ENCODE measurements around the gene OGT.

OGT gene

DNA sequence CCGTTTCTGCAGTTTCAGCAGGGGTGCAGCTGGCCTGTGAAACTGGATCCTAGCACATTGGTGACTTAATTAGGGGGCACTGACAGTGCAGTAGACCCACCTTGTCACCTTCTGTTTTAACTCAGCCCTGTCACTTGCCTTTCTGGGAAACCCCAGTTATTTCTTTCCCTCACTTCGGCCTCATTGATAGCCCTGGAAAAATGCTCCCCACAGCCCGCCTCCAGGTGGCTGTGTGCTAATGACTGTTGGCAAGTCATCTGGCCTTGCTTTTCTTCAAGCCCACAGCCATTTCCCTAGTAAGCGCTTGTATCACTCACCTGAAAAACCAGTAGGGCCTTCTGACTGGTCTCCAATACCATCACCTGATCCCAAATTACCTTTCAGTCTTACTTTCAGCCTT is 82.2 kb downstream of the OGT start:
- Histone ChIP-seq H3K4me1 (no peaks in the 10 kb centered on the region), H3K4me3 (ENCODE audit: low read depth, low read length) (no peak overlapping the region), H3K9me3 (no peaks in the 10 kb centered on the region), H3K36me3 (no peaks in the 10 kb centered on the region), H3K27me3 (no peaks in the 10 kb centered on the region)
- no peak for DNase-seq
- TF ChIP-seq, protein P1, sequence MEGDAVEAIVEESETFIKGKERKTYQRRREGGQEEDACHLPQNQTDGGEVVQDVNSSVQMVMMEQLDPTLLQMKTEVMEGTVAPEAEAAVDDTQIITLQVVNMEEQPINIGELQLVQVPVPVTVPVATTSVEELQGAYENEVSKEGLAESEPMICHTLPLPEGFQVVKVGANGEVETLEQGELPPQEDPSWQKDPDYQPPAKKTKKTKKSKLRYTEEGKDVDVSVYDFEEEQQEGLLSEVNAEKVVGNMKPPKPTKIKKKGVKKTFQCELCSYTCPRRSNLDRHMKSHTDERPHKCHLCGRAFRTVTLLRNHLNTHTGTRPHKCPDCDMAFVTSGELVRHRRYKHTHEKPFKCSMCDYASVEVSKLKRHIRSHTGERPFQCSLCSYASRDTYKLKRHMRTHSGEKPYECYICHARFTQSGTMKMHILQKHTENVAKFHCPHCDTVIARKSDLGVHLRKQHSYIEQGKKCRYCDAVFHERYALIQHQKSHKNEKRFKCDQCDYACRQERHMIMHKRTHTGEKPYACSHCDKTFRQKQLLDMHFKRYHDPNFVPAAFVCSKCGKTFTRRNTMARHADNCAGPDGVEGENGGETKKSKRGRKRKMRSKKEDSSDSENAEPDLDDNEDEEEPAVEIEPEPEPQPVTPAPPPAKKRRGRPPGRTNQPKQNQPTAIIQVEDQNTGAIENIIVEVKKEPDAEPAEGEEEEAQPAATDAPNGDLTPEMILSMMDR (IDR thresholded peaks at IDR 0.05; ENCODE audit: low read depth, low read length), result no peak

DNA sequence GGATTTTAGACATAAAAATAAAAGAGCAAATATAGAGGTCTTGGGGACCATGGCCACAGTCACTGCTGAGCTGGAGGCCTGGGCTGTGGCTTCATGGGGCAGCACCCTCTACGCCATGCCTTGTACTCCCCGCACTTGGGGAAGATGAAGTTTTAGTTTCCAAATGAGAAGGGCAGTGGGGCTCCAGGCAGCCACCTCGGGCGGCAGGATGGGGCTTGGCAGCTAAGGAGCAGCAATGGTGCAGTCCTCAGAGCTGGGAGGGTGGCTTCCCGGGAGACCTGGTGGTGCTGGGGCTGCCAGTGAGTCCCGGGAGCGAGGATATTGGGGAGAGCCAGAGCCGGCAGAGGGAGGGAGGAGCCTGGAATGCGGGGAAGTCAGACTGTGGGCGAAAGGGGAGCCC is 83.0 kb downstream of the OGT start:
- TF ChIP-seq, protein P1 (IDR thresholded peaks at IDR 0.05; ENCODE audit: low read depth, low read length), result no peak
- Histone ChIP-seq H3K4me1 (no peaks in the 10 kb centered on the region), H3K27me3 (no peaks in the 10 kb centered on the region), H3K4me3 (ENCODE audit: low read depth, low read length) (no peak overlapping the region), H3K9me3 (no peaks in the 10 kb centered on the region), H3K36me3 (no peaks in the 10 kb centered on the region)
- DNase-seq, result no peak

DNA sequence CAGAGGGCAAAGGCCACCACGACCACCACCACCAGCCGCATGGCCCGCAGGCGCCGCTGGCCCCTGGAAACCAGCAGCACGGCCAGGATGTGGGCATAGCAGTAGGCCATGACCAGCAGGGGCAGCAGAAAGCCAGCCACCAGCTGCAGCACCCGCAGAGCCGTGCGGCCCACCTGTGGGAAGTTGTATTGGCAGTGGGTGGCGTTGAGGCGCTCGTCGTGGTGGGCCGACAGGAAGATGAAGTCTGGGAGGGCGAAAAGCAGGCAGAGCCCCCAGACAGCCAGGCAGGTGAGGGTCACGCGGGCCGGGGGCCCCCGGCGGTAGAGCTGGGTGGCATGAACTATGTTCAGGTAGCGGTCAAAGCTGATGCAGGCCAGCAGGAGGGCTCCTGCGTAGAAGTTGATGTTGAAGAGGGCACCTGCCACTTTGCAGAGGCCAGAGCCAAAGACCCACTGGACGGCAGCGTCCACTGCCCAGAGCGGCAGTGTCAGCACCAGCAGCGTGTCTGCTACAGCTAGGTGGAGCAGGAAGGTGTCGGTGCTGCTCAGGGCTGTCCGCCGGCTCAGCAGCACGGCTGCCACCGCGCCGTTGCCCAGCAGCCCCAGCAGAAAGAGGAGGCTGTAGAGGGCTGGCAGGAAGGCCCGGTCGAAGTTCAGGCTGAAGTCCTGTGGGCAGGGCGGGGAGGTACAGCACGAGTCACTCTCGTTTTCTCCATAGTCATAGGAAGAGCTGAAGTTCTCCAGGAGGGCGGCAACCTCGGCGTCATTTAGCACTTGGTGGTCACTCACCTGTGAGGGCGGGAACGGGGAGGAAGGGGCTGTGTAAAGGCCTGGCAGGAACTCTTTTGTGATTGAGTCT is 84.0 kb downstream of the OGT start:
- H3K9me3 ChIP-seq, result no peaks in the 10 kb centered on the region
- DNase-seq, result no peak
- TF ChIP-seq, protein P1 (IDR thresholded peaks at IDR 0.05; ENCODE audit: low read depth, low read length), result no peak

DNA sequence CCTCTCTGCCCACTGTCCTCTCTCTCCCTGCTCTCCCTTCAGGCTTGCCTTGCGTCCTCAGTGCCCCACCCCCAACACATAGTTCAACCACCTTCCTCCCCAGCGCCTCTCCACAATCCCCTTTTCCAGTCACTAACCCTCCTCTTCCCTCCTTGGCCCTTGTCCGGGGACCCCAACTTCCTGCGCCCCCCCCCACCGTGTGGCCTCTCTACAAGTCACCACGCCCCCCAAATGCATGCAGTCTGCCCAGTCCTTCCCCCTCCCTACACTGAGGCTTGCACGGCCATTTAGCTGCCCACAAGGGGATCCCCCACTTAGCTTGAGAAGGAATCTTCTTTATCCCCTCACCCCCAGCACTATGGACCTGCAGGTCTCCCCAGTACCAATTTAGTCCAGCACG is 84.8 kb downstream of the OGT start:
- no peak for DNase-seq
- Histone ChIP-seq H3K4me3 (ENCODE audit: low read depth, low read length) (no peak overlapping the region), H3K4me1 (no peaks in the 10 kb centered on the region), H3K27me3 (no peaks in the 10 kb centered on the region), H3K36me3 (no peaks in the 10 kb centered on the region), H3K9me3 (no peaks in the 10 kb centered on the region)
- TF ChIP-seq, protein P1 (IDR thresholded peaks at IDR 0.05; ENCODE audit: low read depth, low read length), result no peak

More for the DNA sequence above, 84.0 kb downstream of the OGT start:
- no peak overlapping the region for H3K4me3 ChIP-seq (ENCODE audit: low read depth, low read length)
- no peaks in the 10 kb centered on the region for H3K36me3 ChIP-seq
- H3K4me1 ChIP-seq, result no peaks in the 10 kb centered on the region
- H3K27me3 ChIP-seq, result no peaks in the 10 kb centered on the region

DNA sequence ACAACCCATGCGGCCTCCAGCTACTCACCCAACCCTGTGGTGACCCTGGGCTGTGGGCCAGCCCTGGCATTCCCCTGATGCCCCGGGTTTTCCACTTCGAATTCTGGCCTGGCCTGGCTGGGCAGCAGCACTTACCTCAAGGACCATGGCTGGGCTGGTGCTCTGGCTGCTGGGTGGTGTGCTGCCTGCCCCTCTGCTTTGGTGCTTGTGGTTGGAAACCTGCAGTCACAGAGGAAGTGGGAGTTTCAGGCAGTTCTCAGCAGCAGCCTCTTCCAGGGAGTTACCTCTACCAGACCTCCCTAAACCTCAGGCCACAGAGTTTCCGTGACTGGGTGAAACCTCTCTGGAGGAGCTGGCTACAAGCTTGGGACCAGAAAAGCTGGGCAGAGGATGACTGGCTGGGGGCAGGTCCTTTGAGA is 85.4 kb downstream of the OGT start, which contains the start of gene CXCR3:
Gene CXCR3 (minus strand): TSS at position 209 of the 419 bp plus-strand sequence. CDS start 62 bp downstream, at position 147.
- no peaks in the 10 kb centered on the region for H3K36me3 ChIP-seq
- H3K9me3 ChIP-seq, result no peaks in the 10 kb centered on the region
- no peaks in the 10 kb centered on the region for H3K4me1 ChIP-seq
- TF ChIP-seq, protein P1 (IDR thresholded peaks at IDR 0.05; ENCODE audit: low read depth, low read length), result no peak
- DNase-seq, result no peak
- no peak within 1 kb of the TSS for H3K4me3 ChIP-seq (ENCODE audit: low read depth, low read length)
- H3K27me3 ChIP-seq, result no peaks in the 10 kb centered on the region

DNA sequence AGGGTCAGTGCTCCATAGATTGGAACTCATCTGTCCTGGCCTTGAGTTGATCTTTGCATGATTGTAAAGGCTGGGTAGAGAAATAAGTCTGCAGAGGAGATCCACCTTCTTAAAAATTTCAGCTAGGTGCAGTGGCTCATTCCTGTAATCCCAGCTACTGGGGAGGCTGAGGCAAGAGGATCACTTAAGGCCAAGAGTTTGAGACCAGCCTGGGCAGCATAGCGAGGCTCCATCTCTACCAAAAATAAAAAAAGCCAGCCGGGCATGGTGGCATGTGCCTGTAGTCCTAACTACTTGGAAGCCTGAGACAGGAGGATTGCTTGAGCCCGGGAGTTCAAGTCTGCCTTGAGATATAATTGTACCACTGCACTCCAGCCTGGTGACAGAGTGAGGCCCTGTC is 85.9 kb downstream of the OGT start:
- Histone ChIP-seq H3K4me1 (no peaks in the 10 kb centered on the region), H3K4me3 (ENCODE audit: low read depth, low read length) (no peak overlapping the region), H3K27me3 (no peaks in the 10 kb centered on the region), H3K36me3 (no peaks in the 10 kb centered on the region), H3K9me3 (no peaks in the 10 kb centered on the region)
- no peak for DNase-seq
- TF ChIP-seq, protein P1 (IDR thresholded peaks at IDR 0.05; ENCODE audit: low read depth, low read length), result no peak

Data from BE2C (cell line).